ENCODE results near the gene RABL6. TPM values are rescaled to one million over a fixed set of nuclear protein-coding genes. Genes with fewer than 3 reads are reported as not detected.
"Not testable (repeated sequence)": the region's sequence is repeated elsewhere in the genome, so short reads cannot be mapped to it uniquely, and the experiment has no call there.

The RABL6 gene
- total RNA-seq, 1 experiment from 2014 or later = 90.9 TPM

DNA sequence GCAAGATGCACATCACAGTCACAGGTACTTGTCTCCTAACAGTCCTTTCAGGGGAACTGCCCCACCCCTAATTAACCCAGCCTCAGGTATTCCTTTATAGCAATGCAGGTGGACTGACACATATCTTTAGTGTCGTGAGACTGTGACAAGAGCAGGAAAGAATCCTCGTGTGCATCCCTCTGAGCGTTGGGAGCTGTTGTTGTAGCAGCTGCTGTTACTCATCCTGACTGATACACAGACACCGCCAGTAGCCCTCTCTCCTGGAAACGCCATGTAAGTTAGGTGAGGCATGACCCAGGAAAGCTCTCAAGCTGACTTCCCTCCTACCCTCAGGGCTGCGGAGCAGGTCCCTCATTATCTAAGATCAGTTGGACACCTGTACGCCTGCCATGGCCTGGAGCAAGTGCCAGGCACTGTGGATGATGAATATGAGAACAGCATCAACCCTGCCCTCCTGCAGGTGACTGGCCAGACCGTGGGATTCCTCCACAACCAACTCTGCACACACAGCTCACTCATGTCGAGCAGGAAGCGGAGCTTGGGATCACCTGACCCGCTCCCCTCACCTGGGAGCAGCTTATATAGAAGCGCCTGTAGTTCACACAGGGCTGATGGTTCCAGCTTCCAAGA lies 33.2 kb upstream of the RABL6 start:
- DNase-seq (ENCODE audit: low read depth) = no peak

DNA sequence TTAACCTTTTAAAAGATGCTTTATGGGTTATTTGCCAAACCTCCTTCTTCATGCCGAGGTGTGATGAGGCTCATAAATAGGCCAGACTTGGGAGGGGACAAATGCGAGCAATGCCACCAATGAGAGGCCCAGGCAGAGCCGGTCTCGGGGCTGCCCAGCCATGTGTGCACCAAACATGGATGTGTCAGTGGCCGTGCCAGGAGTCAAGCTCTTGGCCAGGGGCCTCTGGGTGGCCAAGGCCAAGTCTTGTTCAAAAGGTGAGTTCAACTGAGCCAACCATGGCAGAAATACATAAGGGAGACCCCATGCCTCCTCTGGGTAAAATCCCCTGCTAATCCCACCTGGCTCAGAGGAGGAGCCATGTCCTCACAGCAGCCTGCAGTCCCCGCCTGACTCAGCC lies 32.6 kb upstream of the RABL6 start:
- DNase-seq (ENCODE audit: low read depth) = no peak

DNA sequence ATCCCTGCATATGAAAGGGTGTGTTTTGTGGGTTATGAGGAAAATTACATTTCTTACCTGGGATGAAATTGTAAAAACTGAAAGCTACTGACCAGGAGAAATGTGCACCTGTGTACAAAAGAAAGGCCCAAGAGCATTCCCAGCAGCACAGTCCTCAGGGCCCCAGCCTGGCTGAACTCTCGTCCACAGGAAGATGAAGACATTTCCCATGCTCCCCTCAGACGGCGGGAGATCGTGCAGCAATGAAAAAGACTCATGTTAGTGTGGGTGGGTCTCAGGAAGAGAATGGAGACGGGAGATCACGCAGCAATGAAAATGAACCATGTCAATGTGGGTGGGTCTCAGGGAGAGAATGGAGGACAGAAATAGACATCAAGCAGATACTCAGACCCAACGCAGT lies 30.8 kb upstream of the RABL6 start:
- no peak for DNase-seq (ENCODE audit: low read depth)

DNA sequence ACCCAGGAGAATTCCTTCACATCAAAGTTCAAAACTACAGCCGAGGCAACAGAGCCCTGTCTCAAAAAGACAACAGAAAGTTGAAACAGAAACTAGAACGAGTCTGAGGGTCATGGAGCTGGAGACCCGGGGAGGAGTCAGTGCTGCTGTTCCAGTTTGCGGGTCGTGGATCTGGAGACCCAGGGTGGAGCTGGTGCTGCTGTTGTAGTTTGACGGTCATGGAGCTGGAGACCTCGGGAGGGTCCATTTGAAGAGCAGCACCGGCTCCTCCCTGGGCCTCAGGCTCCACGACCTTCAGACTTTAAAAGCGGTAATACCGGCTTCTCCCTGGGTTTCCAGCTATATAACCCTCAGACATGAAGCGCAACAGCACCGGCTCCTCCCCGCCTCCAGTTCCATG lies 30.4 kb upstream of the RABL6 start:
- DNase-seq (ENCODE audit: low read depth) = no peak

DNA sequence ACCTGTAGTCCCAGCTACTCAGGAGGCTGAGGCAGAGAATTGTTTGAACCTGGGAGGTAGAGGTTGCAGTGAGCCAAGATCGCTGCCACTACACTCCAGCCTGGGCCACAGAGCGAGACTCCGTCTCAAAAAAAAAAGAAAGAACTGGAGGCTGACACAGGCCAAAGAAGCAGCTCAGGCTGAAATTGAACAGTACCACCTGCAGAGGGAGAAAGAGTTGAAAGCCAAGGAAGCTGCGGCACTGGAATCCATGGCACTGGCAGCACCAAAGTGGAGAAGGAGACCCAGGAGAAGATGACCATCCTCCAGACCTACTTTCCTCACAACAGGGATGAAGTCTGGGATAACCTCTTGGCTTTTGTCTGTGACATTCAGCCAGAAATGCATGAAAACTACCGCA lies 27.9 kb upstream of the RABL6 start:
- no peak for DNase-seq (ENCODE audit: low read depth)

DNA sequence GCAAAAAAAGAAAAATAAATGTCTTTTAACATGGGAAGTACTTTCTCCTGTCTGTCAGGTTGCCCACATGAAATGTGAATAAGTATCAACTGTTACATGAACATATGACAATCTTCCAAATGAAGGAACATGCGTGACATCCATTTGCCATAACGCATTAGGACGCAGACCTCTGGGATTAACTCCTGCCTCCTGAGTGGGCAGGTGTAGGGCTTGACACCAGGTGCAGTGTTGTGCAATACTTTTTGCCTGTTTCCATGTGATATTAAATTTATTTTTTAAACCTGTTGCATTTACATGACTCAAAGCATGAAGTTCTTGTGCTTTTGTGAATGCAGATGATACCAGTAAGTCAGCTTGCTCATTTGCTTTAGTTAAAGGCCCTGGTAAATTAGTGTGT lies 25.3 kb upstream of the RABL6 start:
- DNase-seq (ENCODE audit: low read depth) = no peak

DNA sequence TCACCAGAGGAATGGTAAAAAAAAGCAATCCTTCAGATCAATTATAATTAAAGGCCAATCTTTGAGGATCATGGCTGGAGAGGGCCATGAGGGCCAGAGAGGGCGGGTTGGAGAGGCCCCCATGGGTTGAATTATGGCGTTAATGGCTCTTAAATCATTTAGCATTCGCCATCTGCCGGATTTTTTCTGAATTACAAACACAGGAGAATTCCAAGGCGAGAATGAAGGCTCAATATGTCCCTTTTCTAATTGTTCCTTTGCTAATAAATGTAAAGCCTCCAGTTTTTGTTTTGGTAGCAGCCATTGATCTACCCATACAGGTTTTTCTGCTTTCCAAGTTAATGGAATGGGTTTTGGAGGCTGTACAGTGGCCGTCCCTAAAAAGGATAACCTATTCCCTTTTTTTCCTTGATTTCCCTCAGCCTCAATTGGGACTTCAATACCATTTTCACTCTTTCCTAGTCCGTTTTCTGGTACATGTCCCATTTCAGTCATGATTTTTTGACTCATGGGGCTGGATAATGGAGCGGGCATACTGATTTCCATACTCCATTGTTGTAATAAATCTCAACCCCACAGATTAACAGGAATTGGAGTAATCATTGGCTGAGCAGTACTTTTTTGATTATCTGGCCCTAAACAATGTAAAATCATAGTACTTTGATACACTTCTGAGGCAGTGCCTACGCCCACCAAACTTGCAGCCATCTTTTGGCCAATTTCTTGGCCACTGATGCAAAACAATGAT lies 23.3 kb upstream of the RABL6 start:
- no peak for DNase-seq (ENCODE audit: low read depth)

DNA sequence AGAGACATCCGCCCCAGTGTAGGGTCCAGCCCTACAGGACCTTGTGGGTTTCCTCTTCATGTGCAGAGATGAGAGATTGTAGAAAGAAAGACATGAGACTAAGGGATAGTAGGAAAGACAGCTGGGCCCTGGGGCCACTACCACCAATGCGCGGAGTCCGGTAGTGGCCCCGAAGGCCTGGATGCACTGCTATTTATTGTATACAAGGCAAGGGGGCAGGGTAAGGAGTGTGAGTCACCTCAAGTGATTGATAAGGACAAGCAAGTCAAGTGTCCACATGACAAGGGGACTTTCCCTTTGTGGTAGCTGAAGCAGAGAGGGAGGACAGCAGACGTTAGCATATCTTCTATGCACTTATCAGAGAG lies 22.8 kb upstream of the RABL6 start:
- no peak for DNase-seq (ENCODE audit: low read depth)

DNA sequence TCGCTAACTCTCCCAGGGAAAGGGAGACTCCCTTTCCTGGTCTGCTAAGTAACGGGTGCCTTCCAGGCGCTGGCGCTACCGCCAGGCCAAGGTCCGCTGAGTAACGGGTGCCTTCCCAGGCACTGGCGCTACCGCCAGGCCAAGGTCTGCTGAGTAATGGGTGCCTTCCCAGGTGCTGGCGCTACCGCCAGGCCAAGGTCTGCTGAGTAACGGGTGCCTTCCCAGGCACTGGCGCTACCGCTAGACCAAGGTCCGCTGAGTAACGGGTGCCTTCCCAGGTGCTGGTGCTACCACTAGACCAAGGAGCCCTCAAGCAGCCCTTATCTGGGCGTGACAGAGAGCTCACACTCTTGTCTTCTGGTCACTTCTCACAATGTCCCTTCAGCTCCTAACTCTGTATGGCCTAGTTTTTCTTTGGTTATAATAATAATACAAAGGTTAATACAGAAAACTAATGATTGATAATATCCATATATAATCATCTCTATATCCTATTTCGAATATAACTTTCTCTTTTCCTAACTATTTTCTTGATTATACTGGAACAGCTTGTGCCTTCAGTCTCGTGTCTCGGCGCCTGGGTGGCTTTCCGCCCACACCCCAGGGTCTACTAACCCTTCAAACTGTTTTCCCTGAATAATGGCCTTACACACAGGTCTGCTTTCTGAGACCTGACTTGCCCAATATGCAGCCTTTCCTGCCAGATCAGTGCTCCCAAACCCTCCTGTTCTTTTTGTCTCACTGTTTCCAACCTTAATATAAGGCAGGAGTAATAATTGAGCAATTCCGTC lies 22.0 kb upstream of the RABL6 start:
- not testable (repeated sequence) for DNase-seq (ENCODE audit: low read depth)

DNA sequence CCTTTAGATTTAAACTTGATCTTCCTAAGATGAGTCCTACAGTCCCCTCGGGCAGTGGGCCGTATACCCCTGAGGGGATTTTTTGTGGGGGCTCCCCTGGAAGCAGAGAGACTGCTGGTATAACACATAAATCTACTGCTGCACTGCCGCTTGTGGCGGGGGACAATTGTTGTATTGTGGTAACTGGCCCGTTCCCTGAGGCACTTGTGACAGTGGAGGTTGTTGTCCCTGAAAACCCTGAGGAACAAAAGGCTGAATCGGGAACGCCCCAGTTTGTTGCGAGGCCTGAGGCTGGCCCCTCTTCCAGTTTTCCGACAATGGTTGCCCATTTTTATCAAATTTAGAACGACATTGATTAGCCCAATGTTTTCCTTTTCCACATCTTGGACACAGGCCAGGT lies 21.3 kb upstream of the RABL6 start:
- DNase-seq (ENCODE audit: low read depth) = no peak

DNA sequence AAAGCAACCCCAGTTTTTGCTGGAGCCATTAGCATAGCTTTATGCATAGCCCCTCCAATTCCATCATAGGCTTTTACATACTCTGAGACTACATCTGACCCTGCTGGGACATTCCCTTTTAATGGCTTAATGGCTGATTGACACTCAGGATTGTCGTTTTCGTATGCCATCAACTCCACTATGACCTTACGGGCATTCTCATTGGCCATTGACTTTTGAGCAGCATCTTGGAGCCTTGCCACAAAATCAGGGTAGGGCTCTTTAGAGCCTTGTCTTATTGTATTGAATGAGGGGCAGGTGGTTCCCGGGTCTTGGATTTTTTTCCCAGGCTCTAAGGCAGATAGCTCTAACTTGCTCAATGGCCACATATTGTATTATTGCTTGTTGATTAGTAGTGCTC lies 20.8 kb upstream of the RABL6 start:
- DNase-seq (ENCODE audit: low read depth) = not testable (repeated sequence)

DNA sequence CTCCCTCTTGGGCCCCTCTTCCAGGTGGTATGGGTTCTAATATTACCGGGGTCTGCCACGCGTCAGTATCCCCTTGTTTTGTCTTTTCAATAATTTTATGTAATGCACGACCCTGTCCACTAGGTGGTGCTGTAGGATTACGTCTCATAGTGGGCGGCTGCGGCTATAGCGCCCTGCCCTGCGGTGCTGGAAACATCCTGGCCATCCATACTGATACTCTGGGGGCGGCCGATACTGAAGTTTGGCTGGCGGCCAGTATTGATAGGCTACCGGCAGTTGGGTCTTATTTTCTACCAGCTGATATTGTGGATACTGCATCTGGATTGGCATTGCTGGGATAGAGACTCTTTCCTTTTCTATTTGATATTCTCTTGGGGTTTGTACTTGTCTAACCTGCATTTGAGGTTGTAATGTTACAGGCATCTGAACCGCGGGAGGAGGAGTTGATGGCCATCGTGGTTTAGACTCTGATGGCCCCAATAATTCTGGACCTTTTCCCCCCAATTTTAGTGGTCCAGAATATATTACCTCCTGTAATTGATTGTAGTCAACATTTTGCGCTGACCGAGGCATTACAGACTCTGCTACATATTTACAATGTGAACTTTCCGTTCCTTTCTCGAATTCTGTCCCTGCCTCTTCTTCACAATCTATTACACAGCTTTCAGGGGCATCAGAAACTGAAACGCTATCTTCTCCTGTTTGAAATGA lies 19.9 kb upstream of the RABL6 start:
- DNase-seq (ENCODE audit: low read depth) = peak; percentile 61

DNA sequence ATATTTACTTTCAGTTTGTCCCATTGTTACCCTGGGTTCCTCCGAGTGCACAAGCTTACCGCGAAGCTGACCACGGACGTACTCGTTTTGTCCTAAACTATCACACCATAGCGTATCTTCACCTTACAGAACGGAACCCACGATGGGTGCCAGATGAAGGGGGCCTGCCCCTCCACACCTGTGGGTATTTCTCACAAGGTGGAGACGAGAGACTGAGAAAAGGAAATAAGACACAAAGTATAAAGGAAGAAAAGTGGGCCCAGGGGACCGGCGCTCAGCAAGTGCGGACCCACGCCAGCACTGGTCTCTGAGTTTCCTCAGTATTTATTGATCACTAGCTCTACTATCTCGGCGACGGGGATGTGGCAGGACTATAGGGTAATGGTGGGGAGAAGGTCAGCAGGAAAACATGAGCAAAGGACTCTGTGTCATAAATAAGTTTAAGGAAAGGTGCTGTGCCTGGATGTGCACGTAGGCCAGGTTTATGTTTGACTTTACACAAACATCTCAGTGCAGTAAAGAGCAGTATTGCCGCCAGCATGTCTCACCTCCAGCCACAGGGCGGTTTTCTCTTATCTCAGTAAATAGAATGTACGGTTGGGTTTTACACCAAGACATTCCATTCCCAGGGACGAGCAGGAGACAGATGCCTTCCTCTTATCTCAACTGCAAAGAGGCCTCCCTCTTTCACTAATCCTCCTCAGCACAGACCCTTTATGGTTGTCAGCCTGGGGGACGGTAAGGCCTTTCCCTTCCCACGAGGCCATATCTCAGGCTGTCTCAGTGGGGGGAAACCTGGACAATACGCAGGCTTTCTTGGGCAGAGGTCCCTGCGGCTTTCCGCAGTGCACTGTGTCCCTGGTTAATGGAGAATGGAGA lies 18.9 kb upstream of the RABL6 start:
- not testable (repeated sequence) for DNase-seq (ENCODE audit: low read depth)

DNA sequence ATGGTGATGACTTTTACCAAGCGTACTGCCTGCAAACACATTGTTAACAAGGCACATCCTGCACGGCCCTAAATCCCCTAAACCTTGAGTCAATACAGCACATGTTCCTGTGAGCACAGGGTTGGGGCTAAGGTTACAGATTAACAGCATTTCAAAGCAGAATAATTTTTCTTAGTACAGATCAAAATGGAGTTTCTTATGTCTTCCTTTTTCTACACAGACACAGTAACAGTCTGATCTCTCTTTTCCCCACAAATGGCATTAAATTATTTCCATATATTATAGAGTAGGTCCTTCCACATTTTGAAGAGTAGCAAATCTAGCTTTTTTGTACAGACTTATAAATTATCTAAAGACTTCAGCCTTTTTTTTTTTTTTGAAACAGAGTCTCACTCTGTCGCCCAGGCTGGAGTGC lies 18.2 kb upstream of the RABL6 start:
- DNase-seq (ENCODE audit: low read depth) = no peak

DNA sequence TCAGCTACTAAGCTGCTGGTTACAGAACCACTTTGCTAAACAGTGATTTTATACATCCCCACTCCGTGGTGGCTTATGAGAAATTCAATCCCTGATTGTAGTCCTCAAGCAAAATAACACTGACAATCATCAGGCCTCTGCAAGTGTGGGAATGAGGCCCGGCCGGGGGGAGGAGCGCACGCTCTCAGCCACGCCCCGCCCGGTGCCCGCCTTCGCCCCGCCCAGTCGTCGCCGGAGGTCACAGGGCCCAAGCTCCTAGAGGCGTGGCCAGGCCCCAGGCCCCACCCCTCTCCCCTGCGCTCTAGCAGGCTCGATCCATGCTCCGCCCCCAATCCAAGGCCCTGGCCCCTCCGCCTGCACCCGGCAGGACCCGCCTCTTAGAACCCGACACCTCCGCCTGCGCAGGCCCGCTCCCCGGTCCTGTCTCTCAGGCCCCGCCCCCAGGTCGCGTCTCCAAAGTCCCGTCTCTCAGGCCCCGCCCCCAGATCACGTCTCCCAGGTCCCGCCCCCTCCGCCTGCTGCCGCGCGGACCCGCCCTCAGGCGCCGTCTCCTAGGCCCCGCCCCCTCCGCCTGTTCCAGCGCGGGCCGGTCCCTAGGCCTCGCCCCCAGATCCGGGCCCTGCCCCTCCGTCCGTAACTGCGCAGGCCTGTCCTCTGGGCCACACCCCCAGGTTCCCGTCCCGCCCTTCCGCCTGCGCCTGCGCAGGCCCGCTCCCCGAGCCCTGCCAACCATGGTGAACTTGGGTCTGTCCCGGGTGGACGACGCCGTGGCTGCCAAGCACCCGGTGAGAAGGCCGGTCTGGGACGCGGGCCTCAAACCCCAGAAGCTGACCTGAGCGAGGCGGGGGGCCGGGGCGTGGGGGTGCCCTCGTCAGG lies 16.9 kb upstream of the RABL6 start, which contains the start of gene TMEM141:
TMEM141 (plus strand) TSS at position 705 of the 876 bp plus-strand sequence; CDS start at position 732, 27 bp downstream.
- peak; percentile 97 for DNase-seq (ENCODE audit: low read depth)

DNA sequence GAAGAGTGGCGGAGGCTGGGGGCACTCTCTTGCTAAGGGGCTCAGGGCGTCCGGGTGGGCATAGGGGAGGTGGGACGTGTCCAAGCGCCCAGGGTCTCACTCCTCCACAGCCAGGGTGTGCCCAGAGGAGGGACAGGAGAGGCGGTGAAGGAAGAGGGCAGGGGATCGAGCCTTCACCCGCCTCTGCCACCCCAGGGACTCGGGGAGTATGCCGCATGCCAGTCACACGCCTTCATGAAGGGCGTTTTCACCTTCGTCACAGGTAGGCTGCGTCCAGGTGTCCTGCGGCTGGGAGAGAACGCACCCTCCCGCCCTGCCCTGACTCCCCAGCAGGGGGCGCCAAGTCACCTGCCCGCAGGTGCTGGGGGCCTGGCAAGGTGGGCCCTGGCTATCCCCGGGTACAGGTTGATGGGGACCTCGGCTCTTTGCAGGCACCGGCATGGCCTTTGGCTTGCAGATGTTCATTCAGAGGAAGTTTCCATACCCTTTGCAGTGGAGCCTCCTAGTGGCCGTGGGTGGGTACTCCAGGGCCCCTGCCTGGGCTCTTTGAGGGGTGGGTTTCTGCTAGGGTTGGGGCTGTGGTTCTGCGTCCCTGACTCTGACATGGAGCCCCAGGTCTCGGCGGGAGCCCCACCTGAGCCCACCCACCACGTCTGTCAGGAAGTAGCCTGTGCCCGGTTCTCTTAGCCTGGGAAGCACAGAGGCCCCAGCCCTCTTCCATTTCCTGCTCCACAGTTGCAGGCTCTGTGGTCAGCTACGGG lies 16.1 kb upstream of the RABL6 start:
- peak; percentile 31 for DNase-seq (ENCODE audit: low read depth)

DNA sequence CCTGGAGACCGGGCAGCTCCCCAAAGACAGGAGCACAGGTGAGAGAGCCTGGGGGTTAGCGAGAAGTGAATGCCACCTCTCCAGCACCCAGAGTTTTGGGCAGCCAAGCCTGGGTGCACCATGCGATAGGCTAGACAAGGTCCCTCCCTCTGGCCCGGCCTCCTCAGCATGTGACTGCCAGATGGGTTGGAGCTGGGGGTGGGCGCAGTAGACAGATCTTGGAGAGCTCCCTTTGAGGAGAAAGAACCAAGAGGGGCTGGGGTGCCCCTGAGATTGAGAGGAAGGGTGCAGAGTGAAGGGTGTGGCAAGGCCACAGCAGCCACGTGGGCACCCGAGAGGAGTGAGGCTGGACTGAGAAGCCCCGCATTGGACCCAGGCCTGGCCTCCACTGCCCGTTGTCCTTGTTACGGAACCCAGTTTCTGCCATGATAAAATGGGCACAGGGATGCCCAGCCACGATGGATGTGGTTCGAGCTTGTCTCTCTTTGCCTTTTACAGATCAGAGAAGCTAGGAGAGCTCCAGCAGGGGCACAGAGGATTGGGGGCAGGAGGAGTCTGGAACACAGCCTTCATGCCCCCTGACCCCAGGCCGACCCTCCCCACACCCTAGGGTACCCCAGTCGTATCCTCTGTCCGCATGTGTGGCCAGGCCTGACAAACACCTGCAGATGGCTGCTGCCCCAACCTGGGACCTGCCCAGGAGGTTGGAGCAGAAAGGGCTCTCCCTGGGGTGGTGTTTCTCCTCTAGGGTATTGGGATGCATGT lies 15.2 kb upstream of the RABL6 start:
- DNase-seq (ENCODE audit: low read depth) = no peak

All from HT1080 (cell line).